H4 (cell line): Measurements from ENCODE around the gene GNB1. TPM values are rescaled to one million over a fixed set of nuclear protein-coding genes. Genes with fewer than 3 reads are reported as not detected.
"Not testable (repeated sequence)": the region's sequence is repeated elsewhere in the genome, so short reads cannot be mapped to it uniquely, and the experiment has no call there.

ENCODE experiments used
- DNase-seq: peaks from one replicate; pipeline ENCODE4 v3.0.0-alpha.2; 2015; ENCODE audit warnings: low spot score
- total RNA-seq: library from RNA; depleted of rRNA; stranded (reverse); fragments of >200 nt; shearing (Covaris generic); gene quantifications from 2 replicates; pipeline ENCODE4 v1.2.3, GENCODE V29; 2014

Gene GNB1
- total RNA-seq, 1 experiment from 2014 or later: 75.8 TPM

DNA sequence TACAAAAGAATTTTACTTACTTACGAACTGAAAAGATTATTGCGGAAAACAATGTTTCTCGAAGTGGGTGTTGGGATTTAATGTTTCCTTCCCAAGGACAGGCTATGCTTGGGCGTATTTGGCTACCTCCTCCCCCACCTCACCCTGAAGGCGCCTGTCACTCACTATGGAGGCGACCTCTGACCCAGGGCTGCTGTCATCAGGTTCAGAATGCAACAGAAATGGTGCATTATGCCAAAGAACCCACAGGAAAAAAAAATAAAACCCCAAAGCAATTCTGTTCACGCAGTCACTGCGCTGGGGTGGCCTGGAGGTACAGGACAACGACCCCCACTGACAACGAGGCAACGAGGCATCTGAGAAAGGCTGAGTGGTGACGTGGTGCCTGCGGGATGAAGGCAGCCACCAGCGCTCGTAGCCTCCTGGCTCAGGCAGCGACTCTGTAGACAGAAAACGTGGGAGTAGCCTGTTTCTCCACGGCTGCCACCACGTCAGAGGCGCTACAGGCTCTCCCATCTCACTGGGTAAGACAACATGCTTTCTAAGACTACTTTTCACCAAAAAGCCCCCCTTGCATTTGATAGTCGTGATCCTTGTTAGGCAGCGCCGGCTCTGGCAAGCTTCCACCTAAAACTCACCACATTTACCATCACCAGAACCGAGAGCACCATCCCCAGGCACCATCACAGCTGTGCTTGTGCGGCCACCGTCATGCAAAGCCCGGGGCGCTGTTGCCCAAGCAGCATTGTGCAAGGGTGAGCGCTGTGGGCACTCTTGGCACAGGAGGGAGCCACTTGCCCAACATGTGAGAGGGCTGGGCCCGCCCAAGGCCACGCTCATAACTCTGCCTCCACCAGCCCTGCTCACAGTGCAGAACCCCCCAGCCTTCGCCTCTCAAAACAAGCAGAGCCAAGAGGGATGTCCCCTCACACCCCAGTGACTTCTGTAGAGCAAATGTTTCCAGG, 126.9 kb downstream of the GNB1 start:
- peak; percentile 90 for DNase-seq

DNA sequence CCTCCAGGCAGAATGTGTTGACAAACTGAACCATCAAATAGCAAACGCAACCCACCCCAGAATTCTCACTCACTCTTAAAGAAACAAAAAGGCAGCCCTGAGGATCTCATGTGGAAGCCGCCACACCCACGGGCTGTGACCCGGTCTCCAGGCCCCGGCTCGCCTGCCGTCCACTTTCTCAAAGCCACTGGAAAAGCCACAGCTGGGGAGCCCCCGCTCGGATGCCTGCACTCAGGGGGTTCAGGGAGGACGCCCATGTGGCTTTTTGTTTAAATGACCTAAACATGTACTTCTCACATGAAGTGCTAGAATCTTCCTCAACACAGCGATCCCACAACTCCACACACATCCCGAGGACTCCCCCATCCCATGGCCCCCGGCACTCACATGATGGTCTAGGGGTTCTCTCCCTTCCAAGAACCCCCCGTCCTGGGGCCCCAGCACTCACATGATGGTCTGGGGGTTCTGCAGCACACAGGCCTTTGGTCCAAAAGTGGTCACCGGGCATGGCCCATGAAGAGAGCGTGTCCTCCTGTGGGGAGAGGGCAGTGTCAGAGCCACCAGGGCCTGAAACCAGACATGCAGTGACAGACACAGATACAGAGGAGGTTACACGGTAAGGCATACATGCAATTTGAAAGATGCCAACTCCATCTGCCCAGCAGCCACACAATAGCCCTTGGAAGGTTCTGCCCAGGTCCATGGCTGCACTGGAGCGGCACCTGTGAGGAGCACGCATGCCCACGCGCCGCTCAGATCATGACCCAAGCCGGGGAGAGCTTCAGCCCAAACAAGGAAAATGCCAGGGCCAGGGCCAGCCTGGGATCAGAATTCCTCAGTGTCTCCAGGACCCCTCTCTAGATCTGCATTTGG, 129.1 kb downstream of the GNB1 start:
- no peak for DNase-seq

DNA sequence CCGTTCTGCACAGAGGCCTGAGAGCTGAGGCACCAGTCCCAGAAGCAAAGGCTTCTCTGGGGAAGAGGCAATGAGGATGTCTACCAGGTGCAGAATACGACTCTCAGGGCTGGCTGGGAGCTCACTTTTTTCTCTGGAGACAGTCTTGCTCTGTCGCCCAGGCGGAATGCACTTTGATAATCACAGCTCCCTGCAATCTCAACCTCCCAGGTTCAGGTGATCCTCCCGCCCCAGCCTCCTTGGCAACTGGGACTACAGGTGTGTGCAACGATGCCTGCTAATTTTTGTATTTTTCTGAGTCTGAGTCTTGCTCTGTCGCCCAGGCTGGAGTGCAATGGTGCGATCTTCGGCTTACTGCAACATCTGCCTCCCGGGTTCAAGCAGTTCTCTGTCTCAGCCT, 130.2 kb downstream of the GNB1 start:
- DNase-seq: no peak

DNA sequence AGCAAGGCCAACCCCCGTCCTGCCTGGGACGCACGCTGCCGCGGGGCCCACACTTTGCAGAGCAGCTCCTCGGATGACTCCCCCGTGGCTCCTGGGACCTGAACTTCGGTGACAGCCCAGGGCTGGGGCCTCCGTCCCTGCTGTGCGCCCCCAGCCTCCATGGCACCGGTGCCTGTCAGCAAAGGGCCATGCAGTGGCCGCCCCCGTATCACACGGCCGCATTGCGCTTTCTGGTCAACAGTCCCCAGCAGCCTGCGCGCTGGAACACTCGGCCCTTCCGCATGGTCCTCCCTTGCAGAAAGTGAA, 130.6 kb downstream of the GNB1 start:
- no peak for DNase-seq

DNA sequence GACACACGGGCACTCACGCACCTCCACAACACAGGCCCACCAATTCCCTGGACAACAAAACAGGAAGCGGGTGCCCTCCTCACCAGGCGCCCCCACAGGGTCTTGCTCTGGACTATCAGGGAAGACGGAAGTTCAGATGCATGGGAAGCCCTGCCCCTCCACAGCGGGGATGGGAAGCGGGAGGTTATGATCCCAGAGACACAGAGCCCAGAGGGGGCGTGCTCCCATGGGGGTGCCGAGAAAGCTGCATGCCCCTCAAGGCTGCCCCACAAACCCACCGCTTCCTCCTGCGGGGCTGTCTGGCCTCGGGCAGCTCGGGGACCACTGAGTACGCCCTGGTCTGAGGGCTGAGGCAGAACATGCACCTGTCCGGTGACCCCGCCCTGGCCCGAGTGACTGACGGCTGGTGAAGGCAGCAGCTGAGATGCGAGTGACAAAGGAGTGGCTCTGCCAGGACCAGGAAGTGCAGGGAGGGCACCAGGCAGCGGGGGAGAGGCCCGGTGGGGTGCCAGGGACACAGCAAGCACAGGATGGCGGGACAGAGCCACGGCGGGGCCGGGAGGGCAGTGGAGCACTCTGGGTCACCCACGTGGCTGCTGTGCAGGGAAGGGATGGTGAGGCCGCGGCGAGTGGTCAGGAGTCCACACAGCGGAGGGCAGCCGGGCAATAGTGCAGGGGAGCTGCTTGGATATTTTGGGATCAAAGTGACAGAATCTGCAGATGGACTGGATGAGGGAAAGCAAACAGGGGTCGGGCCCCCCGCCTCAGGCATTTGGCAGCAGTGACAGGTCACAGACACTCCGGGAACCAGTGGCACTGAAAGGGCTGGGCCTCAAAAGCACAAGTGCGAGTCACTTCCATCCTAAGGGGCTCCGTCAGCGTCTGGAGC, 131.2 kb downstream of the GNB1 start:
- DNase-seq: no peak

DNA sequence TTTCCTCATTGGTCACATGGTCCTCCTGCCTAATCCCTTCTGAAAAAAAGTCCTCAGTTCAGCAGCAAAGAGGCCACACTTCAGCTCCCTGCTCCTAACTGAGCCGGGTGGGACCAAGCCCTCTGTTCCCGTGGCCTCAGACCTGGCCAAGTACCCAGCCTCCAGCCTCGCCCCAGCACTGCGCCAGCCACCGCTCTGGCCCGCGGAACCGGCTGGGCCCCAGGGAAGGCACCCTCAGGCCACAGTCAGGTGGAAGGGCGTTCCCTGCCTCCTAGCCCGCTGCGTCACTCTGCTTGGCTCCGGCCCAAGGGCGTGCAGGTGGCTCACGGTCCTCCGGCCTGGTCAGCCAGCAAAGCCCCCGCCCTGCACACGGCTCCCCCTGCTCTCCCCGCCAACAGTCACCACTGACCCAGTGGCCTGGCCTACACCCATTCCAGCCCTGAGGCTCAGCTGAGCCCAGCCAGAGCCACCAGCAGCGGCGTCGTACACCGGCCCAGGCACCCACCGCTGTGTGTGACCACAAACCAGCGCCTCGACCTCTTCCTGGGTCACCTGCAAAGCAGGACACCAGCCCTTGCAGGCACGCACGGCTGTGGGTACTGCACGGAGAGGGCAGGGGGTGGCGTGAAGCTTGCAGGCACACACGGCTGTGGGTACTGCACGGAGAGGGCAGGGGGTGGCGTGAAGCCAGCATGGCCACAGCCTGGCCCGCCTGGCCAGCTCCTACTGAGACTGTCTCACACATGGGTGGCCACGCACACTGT, 132.0 kb downstream of the GNB1 start:
- DNase-seq: peak; percentile 66

DNA sequence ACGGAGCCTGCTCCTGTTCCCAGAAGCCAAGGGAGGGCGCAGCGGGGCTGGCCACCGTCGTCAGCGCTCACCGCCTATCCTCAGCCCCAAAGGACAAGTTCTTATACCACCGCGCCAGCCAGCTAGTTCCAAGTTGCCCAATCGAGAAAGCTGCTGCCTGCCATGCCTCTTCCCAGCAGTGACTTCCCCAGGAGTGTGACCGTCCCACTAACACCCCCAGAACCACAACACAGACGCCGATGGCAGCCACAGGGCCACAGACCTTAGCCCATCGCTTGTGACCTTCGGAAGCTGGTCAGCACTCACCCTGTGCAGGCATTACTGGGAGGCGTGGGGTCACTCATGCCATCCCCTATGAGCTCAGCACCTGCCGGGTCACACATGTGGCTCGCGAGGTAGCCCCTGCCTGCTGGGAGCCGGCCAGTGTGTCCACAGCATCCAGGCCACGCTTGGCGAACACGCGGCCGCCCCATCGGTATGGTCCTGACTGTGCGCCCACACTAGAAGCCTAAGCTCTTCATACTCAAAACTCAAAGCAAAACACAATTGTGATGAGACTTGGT, 132.7 kb downstream of the GNB1 start:
- peak; percentile 5 for DNase-seq

DNA sequence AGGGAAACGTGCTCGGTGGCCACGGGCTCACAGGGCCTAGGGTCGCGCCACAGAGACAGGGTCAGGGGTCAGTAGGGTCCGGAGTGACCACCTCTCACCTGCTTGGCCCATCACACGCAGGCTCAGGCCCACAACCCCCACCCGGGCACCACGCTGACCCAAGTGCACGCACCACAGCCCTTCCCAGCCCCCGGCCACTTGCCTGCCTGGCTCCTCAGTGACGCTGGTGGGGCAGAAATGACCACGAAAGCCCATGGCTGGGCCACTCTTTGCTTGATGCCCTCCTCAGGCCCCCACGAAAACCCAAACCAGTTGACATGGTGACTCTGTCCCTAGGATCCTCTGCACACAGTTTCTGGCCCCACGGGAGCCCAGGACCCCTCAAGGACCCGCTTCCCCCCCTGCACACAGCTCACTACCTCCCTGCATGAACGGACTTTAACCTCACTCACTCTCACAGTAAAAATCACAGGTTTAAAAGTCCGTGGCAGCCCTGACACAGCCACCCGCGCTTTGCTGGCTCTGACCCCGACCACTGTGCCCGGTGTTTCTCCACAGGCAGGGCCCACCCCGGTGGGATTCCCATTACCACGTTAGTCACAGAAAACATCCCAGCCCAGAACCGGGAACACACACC, 133.3 kb downstream of the GNB1 start:
- DNase-seq: no peak

DNA sequence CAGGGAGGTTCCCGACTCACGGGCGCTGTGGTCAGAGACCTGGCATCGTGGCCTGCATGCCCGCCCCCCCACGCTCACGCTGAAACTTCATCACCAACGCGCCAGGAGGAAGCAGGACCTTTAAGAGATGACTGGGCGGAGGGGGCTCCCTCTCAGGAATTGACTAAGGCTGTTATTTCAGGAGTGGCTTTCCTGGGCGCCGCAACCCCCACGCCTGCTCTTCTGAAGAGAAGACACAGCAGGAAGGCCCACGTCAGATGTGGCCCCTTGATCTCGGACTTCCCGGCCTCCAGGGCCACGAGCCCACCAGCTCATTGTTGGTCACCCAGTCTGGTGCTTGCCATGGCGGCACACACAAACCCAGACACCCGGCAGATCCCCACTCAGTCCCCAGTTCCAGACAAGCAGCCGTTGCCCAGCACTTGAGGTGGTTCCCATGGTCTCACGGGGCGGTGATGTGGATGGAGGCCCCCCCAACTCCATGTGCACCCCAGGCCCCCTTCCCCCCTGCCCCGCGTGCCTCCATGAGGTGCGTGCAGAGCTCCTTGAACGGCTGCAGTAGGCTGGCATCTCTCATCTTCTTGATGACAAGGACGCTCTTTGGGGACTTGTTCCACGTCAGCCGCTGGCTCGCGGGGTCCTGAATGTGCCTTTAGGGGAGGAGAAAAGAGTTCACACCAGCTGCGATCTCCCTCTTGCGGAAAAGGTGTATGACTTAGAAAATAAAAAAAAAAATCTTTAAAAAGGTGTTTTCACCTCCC, 134.0 kb downstream of the GNB1 start:
- DNase-seq: no peak

DNA sequence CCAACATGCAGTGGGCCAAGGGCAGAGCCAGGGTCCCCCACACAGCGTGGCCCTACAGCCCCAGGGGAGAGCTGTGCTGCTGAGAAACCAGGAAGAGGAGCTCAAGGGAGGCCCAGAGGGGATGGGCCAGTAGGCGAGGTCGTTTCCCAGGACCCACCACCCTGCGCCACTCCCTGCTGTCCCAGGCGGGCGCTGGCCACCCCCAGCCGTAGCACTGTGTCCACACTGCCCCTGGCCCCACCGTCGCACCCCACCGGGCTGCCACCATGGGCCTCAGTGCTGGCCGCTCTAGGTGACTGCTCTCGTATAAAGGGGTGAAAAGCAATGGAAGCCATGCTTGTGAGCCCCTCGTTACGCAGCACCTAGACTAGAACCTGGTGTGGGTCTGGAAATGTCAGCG, 135.0 kb downstream of the GNB1 start:
- DNase-seq: no peak

DNA sequence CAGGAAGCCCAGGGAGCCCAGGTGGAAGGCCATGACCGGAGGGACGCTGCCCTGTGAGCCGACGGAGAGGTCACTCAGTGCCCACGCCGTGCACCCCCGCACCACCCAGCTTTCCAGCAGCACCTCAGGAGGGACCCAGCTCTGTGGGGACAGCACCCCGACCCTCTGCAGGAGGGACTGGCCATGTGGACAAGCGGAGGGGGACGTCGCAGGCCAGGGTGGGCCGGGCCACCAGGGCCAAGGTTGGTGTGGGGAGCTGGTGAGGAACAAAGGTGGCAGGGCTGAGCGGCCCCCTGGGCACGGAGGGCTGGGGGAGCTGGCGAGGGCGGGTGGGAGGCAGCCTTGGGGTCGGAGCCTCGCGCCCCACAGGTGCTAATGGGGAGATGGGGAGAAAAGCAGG, 135.5 kb downstream of the GNB1 start:
- DNase-seq: no peak

DNA sequence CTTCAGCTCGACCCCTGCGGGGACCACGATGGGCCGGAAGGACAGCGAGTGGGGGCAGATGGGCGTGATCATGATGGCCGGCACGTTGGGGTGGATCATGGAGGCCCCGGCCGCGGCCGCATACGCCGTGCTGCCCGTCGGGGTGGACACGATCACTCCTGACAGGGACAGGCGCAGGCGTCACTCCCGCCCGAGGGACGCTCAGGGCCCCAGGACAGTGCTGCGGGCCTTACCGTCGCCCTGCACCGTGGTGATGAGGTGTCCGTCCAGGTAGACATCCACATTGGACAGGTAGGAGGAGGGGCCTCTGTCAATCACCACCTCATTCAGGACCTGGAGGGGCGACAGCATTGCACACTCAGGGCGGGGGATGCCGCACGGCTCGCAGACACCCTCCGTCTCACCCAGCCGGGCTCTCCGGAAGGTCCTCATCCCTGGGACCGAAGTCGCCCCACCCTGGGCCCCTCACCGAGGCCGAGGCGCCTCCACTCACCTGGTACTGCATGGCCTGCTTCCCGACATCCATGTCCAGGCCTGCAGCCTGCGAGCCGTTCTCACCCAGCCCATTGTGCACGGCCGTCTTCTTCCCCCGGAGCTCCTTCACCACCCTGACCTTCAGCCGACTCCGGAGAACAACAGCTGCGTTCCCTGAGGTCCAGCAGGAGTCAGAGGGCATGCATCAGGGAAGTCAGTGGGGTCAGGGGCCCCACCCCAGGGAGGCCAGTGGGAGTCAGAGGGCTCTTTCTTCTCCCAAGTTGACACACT, 136.7 kb downstream of the GNB1 start:
- DNase-seq: no peak

DNA sequence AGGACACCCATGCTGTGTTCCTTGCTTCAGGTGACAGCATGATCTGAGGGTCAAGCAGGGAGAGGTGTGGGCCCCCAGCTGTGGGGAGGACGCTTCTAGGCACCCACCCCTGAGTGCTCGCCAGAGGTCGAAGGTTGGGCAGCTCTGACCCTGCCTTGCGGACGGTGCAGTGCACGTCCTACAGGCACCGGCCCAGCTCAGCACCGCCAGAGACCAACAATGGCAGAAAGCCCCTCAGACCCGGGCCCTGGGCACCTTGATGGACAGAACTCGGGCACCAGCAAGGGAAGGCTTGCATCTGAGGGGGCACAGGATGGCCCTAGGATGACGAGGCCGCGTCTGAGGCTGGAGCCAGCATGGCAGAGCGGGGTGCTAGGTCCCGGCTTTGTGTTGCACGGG, 137.3 kb downstream of the GNB1 start:
- DNase-seq: no peak

DNA sequence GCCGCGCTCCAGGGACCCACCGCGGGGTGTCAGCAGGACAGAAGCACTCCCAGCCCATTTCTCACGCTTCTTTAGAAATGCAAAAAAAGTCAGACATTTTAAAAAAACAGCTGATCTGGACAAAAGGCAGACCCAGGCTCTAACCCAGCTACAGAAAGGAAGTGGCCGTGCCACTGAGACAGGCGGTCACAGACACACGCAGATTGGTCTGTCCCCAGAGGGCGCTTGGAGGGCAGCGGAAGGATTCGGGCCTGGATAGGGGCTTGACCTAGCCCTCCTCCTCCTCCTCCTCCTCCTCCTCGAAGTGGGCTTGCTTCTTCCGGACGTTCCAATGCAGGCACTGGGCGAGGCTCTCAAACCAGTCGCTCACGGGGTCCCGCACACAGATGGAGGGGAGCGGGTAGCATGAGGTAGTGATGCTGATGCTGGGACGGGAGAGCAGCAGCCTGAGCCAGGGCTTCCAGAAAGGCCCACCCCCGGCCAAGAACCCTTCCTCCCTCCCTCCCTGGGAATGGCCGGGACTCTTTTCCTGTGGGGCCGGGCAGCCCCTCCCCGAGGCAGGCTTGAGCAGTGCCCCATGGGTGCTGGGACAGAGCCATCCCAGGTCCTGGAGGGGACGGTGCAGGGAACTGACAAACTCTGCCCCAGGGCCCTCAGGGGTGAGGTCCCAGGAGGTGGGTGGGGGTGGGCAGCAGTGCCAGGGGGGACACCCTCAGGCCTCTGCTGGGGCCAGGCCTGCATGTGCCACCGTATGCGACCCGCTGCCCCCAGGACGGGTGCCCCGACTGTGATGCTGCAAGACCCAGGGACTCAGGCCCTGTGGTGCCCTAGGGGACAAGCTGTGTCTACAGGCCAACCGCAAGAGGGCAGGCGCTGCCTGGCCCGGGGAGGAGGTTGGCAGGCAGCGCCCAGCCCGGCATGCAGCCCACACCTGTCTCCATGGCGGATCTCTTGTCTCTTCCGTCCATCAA, 138.0 kb downstream of the GNB1 start:
- DNase-seq: no peak

DNA sequence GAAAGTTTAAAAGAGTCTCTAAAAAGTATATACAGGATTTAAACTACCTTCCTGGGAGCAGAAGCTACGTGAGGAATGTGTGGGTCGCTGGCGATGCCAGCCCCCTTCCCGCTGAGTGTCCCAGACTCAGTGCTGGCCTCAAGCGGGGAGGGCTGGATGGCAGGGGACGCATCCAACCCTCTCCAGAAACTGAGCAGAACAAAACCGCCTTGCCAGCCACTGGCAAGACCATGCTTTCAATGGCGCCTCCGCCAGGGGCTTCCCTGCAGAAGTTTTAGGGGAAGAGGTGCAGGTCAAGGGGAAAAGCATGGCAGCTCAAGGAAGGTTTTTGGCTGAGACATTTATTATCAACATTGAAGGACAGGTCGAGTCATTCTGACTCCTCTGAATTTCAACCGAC, 138.7 kb downstream of the GNB1 start:
- DNase-seq: no peak

DNA sequence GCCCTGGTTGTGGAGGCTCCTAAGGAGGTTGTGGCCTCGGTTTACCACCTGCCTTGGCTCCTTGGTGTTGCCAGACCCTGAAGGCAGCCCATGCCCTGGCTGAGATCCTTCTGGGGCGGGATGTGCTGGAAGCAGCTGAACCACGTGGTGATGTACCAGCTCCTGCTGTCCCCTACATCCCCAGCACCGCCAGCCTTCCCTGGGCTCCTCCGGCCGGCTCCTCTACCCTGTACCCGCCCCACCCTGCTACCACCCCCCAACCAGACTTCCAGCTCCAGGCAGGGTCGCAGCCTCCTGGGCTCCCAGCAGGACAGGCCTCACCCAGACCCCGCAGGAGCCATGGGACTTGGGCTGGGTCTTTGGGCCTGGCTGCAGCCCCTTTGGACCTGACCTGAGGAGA, 140.9 kb downstream of the GNB1 start:
- not testable (repeated sequence) for DNase-seq

DNA sequence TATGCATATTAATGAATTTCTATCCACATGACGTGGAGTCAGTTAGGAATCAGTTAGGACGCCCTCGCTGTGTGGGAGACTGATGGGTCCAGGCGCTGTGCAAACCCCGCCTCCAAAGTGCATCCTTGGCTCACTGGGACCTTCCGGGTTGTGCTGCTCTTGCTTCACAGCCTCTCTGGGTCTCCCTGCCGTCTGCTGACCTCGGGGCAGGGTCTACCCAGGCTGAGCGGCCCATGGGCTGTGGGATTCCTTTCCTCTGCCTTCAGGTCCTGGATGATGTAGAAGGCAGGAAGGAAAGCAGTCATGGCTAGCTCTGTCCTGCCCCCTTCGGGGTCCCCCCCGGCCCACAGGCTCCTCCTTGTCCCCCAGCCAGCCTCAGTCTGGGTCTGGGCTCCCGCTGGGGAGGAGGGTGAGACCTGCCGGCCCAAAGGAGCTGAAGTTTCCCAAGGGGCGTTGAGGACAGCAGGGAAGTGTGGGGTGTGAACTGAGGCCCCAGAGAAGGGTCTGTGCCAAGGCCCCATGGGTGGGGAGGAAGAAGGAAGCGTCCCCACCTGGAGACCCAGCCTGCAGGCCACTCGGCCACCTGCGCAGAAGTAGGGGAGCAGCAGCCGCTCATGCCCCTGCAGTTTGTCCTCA, 142.1 kb downstream of the GNB1 start:
- DNase-seq: no peak
